GM21367 (cell line): ENCODE results near the gene TLE1.
A peak's percentile ranks its signal among the peaks of the same experiment; 100 is the strongest.
"Not testable (repeated sequence)": the region's sequence is repeated elsewhere in the genome, so short reads cannot be mapped to it uniquely, and the experiment has no call there.

ENCODE experiments used
- ATAC-seq: cut with Tn5 transposase; IDR thresholded peaks from one replicate; pipeline ENCODE4 v1.9.1; 2021; ENCODE audit not compliant: unreplicated experiment

TLE1 gene

DNA sequence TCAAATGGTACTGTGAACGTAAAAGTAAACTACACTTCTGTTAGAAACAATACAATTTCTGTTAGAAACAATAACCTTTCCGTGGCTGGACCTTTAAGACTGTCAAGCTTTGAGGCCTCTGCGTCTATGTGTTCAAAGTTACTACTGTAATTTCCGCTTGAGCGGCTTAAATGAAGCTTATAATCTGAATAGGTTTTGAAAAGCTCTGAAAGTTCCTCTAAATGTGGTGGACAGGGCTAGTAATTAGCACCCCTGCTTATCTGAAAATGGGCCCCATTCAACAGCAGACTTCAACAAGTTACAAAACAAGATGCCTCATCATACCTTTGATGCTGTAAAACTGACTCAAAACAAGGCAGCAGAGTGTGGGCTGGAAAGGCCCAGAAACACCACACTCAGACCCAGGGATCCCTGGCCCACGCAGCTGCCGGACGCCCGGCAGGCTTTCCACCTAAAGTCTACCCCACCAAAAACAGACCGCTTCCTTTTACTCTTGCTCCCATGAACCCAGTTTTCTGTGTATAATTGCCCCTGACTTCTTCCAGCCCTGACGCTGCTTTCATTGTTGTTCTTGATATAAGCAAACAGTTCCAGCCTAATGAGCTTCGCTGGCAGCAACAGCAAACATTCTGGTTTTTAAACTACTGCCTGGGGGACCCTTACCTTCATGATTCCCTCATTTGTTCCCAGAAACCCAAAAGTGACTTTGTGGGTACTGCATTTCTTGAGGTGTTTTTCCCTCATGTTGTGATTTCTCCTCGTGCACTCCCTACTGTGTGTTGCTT lies 66.7 kb downstream of the TLE1 start:
- no peak for ATAC-seq

DNA sequence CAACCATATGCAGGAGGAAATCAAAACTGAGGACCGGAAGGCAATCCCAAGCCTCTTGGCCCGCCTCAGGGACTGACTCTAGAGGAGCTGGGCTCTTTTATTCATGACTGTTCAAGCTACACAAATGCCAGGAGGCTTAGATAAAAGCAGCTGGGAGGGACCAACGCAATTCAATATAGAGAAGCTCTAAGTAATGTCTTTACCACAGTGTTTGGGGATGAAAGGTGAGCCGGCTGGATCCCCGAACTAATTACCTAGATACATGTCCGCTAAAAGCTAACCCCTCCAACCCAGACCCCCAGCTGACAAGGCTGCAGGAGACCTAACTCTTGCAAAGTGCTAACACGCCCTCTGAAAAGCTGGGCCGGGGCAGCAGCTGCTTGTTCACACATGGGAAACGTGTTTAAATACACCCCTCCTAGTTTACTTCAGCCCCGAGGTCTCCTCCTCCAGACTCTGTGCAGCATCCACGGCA lies 67.5 kb downstream of the TLE1 start:
- ATAC-seq, result no peak

DNA sequence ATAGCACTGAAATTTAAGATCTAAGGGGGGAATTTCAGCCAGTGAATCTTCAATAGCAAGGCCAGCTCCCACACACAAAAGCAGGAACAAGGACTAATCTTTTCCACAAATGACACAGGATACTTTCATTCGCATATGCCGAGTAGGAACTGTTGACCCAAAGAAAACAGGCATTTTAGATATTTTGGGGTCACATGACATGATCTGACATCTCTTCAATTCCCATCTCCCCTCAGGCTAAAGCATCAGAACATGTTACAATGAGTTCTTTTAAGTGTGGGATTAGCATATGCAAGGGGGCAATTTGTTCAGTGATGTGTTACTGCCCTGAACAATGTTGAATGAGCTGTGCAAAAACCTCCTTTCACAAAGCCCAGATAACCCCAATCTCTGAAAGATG lies 68.2 kb downstream of the TLE1 start:
- ATAC-seq, result no peak

DNA sequence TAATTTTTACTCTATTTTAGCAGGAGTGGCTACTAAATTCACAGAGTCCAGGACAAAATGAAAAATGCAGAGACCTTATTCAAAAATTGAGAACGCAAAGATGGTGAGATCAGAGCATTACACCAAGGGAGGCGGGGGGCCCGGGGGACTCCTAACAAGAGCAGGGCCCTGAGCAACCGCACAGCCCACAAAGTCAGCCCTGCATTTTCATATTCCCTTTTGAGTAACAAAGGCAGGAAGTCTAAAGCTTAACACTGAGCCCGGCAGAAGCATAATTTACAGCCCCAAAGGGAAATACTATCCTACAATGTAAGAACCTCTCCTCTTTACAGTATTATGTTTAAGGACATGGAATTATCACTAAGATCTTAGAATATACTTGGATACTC lies 69.4 kb downstream of the TLE1 start:
- ATAC-seq, result peak; percentile 66

DNA sequence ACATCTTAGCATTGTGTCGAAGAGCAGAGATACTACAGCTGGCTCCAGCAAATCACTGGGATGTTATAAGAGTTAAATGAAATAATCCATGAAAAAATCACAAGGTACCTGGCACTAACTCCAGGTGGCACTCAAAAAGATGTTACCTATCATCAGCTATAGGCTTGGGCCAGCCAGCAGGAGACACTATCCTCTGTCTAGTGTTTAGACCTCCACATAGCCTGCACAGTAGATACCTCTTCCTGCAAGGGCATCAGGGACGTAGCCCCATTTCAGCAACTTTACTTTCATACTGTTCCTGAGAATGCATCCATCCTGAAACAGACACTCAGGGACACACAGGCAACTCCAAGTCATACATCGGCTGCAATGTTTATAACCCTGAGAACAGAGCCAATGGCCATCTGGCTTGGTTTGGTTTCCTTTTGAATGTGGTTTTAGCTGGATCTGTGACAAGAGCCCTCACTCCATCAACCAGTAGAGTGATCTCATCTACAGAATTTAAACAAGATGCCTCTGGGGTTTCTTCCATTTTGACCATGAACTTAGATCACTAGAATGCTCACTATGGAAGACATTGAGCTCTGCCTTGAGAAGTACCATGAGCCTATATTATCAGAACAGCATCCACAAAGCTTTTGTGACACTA lies 69.9 kb downstream of the TLE1 start:
- ATAC-seq, result peak; percentile 64

DNA sequence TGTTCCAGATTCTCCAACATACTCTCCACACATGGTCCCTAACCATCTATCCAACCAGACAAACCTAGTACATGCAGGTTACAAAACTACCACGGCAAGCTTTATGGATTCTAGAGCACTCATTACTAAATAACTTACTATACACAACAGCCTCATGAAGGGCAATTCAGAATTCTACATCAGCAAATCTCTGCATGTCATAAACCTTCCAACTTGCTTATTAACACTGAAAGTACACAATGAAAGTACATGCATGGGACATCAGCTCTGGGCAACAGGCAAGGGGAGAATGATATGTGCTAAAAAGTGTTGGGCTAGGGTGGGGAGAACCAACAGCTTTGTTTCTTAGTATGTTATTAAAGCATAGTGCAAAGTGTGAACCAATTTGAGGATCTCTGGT lies 70.4 kb downstream of the TLE1 start:
- ATAC-seq, result no peak

DNA sequence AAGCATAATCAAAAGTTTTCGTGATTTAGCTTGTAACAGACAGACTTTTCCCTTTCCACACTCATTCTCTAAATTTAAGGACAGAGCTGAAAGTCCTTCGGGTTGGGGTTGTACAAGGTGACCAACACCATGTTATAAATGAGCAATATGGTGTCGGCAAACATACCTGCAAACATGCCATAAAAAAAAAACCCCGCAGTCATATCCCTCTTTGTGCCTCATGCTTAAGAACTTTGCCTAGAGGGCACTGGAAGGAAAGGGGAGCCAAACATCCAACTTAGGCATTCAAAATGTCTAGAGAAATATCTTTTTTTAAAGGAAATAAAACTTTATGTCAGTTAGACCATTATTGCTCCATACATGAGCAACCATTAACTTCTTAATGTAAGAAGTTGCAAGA lies 73.2 kb downstream of the TLE1 start:
- no peak for ATAC-seq

DNA sequence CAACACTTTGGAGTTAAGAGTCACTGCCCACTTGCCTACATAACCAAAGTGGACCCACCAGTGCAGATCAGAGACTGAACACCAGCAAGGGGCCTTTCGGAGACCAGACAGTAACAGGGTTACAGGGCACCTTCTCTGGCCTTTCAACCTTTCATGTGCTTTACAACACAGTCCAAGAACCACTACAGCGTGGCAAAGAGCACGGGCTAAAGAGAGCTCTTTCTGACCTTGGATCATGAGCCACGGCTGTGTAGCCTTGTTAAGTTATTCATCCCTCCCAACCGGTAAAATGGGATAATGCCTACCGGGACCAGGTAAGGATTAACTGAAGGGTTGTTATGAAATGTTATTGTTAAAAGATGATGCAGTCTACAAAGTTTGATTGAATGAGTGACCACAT lies 75.0 kb downstream of the TLE1 start:
- no peak for ATAC-seq

DNA sequence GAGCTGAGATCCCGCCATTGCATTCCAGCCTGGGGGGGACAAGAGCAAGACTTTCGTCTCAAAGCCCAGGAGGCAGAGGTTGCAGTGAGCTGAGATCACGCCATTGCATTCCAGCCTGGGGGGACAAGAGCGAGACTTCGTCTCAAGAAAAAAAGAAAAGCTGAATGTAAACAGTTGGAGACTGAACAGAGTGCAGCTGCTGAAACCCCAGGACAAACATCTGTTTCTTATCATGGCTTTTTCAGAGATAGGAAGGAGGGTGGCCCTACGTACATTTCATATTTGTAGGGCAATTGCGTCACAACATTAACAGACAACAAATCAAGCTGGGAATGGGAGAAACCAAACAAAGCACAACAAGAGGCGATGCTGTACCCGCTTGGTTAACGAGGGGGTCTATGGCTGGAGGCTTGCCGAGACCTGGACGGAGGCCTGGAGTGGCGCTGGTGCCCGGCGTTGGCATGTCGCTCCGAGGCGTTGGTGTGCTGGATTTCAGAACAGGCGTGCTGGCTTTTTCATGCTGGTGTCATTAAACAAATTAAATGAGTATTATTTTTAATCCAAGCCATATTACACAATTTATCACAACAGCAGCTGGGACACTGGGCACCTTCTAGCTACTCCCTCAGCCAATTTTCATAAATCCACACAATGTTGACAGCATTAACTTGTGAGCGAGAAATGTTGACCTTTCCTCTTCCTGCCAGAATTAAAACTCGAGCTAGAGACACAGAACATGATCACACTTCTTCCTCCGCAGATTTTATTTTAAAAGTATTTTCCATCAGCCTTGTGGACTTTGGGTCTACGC lies 76.1 kb downstream of the TLE1 start:
- no peak for ATAC-seq

DNA sequence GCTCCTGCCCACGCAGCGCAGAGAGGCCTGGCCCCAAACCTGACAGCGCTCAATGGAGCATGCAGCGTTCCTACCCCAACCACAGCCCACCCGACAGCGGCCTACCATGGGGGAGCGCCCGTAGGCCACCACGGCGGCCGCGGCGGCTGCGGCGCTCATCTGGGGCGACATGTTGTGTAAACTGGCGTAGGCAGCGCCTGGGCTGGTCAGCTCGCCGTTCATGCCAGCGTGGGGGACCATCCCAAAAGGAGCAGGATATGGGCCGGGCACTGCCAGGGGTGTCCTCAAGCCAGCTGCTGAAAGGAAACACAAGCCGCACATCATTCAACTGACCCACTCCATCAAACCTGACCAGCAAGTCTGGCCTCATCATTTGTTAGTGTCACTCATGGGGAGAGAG lies 77.7 kb downstream of the TLE1 start:
- ATAC-seq, result no peak

DNA sequence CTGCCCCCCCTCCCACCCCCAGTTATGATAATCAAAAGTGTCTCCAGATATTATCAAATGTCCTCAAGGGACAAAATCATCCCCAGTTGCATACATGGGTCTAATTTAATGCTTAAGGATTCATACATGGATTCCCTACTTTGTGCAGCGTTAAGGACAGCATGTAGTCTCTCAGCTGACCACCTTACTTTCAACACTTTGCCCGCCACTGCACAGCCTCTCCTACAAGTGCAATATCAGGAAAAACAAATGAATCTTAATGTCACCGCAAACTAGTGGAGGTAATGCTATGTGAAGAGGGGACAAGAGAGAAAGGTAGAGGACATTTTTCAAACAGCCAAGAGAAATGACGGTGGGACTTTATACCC lies 78.6 kb downstream of the TLE1 start:
- ATAC-seq, result no peak

DNA sequence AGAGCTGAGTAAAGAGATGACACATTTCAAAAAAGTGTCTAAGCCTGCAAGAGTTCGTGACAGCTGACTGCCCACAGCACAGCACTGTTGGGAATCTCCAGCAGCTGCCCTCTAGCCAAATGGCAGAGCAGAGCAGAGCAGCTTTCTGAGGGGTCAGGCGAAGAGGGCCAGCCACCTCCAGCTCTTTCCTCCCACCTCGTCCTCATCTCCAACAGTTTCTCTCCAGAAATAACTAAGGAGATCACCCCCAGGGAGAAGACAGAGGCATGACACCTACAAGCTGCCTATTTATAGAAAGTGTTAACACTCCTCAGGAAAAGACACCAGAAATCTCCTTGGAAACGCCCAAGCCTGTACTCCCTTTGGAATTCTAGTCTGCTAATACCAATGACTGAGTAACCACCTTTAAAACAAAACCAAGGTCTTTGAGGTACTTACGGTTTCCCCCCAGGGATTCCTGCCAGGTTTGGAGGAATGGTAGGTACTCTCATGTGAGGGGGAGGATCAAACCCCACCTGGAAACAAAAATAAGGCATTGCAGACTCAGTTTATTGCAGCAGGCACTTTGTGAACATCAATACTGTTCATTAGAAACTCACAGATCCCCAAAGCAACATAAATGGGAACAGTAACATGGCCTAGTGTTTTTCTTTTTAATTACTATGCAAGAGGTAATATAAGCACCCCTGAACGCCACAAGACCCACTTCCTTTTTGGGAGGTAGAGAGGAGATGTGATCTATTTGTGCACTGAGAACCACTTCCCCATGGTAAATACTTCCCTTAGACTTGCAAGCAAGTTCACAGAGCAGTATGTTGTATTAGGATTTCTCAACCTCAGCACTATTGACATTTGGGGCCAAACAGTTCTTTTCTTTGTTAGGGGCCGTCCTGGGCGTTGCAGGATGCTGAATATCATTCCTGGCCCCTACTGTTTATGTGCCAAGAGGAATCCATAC lies 79.3 kb downstream of the TLE1 start:
- ATAC-seq, result peak; percentile 77

DNA sequence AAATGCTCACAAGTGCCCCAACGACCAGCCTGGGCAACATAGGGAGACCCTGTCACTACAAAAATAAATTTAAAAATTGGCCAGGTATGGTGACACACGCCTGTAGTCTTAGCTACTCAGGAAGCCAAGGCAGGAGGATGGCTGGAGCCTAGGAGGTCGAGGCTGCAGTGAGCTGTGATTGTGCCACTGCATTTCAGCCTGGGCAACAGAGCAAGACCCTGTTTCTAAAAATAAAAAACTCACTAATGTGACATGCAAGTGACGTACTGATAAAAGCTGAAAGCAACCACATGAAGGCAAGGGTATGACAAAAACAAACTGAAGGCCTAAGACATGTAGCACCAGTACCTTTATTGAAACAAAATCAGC lies 81.1 kb downstream of the TLE1 start:
- ATAC-seq, result no peak

DNA sequence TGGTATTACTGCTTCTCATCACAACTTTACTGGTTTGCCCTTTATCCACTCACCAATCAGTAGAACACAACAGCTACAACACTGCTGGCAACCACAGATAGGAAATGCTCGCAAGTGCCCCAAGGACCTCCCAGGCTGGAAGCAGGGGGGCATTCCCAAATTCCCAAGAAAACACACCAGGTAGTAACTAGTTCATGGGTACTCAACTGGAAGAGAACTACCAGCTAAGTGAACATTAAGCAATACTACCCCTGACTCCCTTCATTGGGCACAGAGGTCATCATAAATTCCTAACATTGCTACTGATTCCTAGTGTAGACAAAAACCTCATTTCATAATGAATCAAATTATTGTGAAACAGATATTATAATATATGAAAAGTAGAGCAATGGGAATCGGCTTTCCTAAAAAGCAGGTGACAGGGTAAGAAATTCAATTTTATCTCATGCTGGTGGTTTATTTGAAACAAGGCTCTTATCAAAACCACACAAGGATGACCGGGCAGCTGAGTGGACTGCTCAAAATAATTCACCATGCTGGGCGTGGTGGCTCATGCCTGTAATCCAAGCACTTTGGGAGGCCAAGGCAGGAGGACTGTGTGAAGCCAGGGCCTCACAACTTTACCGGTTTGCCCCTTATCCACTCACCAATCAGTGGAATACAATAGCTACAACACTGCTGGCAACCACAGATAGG lies 81.6 kb downstream of the TLE1 start:
- ATAC-seq, result no peak

DNA sequence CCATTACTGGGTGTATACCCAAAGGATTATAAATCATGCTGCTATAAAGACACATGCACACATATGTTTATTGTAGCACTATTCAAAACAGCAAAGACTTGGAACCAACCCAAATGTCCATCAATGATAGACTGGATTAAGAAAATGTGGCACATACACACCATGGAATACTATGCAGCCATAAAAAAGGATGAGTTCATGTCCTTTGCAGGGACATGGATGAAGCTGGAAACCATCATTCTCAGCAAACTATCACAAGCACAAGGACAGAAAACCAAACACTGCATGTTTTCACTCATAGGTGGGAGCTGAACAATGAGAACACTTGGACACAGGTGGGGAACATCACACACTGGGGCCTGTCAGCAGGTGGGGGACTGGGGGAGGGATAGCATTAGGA lies 83.1 kb downstream of the TLE1 start:
- not testable (repeated sequence) for ATAC-seq

DNA sequence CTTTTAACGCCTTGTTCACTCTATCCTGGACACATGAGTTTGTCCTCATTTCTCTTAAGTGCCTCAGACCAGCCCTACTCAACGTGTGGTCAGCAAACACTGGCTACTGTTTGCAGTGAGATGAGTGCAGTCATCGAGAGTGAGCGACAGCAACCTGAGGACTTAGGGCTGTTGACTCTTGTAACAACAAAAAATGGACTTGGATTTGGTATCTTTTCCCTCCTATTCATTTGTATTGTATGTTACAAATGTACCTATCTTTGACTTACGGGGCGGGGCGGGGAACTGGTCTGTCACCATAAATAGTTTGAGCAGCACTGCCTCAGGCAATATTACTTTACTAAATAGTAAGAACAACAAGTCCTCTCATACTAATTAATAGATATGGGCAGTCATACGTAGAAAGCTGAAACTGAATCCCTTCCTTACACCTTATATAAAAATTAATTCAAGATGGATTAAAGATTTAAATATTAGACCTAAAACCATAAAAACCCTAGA lies 84.1 kb downstream of the TLE1 start:
- no peak for ATAC-seq

DNA sequence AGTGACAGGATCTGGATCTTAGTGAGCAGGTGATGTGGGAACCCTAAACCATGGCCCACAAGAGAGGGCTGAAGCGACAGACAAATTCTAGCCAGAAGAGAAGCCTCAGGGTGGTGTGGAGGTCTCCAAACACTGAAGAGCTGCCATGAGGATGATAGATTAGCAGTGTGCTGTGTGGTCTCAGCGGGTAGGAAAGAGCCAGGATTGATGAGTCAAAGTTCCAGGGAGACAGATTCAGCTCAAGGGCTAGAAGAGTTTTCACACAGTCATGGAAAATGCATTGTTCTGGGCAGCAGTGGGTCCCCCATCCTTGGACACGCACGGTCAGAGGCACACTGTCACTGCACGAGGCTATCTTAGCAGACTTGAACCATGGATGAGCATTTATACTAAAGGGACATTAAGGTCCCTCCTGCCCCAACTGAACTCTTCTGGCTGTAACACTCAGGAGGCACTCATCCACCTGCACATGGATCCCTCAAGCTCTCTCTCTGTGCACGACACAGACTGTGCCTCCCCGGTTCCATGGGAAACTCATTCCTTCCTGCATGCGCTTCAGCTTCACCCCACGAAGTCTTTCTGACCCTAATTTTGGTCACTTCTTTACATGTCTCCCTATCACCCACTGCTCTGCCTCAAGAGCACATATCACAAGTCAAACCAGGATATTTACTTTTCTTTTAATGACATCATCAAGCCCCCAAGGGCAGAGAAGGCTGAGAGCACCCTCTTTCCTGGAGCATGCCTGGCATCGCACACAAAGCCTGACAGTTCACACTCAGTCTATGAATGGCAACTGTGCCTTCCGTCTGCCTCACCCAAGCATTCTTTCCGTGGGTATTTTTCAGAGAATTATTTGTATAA lies 84.8 kb downstream of the TLE1 start:
- ATAC-seq, result no peak

DNA sequence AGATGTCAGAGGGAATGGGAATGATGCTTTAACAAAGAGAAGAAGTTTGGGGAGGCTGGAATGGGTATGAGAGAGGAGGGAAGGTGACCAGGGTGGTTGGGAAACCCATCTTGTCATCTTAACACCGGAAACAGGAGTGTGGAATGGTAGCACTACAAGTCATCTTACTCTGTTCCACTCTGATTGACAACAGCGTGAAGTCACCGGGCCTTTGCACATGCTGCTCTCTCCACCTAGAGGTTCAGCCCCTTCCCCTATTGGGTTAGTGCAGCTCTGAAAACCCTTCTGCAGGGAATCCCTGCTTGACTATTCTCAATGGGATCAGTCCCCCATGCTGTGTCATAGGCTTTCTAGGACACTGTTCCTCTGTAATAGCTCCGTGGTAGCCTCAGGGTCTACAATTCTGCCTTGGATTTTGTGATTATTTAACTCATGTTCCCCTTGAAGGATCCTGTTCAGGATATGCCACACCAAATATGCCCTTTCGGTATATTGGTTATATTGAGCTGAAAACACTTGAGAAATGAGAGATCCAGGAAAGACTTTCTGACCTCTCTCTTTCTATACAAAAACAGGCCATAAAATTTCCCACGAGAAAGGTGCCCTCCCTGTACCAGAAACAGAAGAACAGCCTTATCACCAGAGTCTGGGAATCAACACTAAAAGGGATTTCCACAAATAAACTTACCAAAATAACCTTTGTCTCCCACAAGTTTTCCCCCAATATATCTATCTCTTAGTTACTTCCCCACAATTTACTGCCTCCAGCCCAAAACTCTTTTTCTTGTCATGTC lies 86.3 kb downstream of the TLE1 start:
- no peak for ATAC-seq
